Skeletal muscle tissue (tissue), 4 donors: ENCODE data around the gene CCDC190. TPM values are rescaled to one million over a fixed set of nuclear protein-coding genes. Genes with fewer than 3 reads are reported as not detected.

Experiments
- H3K27ac ChIP-seq: one replicate; pipeline ENCODE4 v1.7.0; 2013; ENCODE audit warnings: mild to moderate bottlenecking, low read depth, low read length, inconsistent platforms
- H3K27me3 ChIP-seq, 3 donors: one replicate each; pipeline ENCODE4 v1.7.0; 2013; ENCODE audit warnings: low read length in 3 of 3; ENCODE audit not compliant: control insufficient read depth in 3 of 3, insufficient read depth in 3 of 3
- H3K36me3 ChIP-seq, 3 donors: one replicate each; pipeline ENCODE4 v1.7.0; 2013; ENCODE audit warnings: low read length in 3 of 3; ENCODE audit not compliant: control insufficient read depth in 3 of 3, insufficient read depth in 3 of 3
- H3K4me1 ChIP-seq, 3 donors: one replicate each; pipeline ENCODE4 v1.7.0; 2013; ENCODE audit warnings: low read length in 3 of 3, mild to moderate bottlenecking in 3 of 3; ENCODE audit not compliant: control insufficient read depth in 3 of 3, insufficient read depth in 3 of 3
- H3K4me3 ChIP-seq, 3 donors: one replicate each; pipeline ENCODE4 v1.7.0; 2013; ENCODE audit warnings: low read length in 3 of 3
- H3K9ac ChIP-seq, 3 donors: one replicate each; pipeline ENCODE4 v1.7.0; 2013; ENCODE audit warnings: low read length in 3 of 3, mild to moderate bottlenecking in 3 of 3, moderate library complexity in 2 of 3, low read depth in 1 of 3
- H3K9me3 ChIP-seq, 3 donors: one replicate each; pipeline ENCODE4 v1.7.0; 2013; ENCODE audit warnings: low read length in 3 of 3; ENCODE audit not compliant: control insufficient read depth in 3 of 3
- total RNA-seq: library from RNA; depleted of rRNA; stranded (reverse); fragments of >200 nt; gene quantifications from one replicate; pipeline ENCODE4 v1.2.3, GENCODE V29; 2014
- donor health status: Osteomylitis.

Gene CCDC190
- total RNA-seq, 1 donor from 2014 or later = 3.1 TPM

GRCh38 chr1:162857850-162858249 is 3.1 kb downstream of the CCDC190 start:
- no peak overlapping the region for H3K27ac ChIP-seq
- H3K9ac ChIP-seq = no peak overlapping the region
- no peaks in the 10 kb centered on the region for H3K36me3 ChIP-seq
- H3K9me3 ChIP-seq = no peaks in the 10 kb centered on the region
- H3K4me1 ChIP-seq = peaks cover 0 to 16% (median 3%) of the 10 kb centered on the region in 3 donors
- H3K27me3 ChIP-seq = no peaks in the 10 kb centered on the region
- no peak overlapping the region for H3K4me3 ChIP-seq

- Histone ChIP-seq H3K9ac (no peak overlapping the region), H3K27ac (no peak overlapping the region), H3K9me3 (no peaks in the 10 kb centered on the region), H3K4me1 (peaks cover 0 to 4% (median 0%) of the 10 kb centered on the region in 3 donors), H3K36me3 (no peaks in the 10 kb centered on the region), H3K27me3 (no peaks in the 10 kb centered on the region), H3K4me3 (no peak overlapping the region)
Measured at GRCh38 chr1:162856260-162856659, 4.7 kb downstream of the CCDC190 start.

- H3K4me1 ChIP-seq = no peaks in the 10 kb centered on the region
- no peaks in the 10 kb centered on the region for H3K36me3 ChIP-seq
- no peak overlapping the region for H3K4me3 ChIP-seq
- H3K9ac ChIP-seq = no peak overlapping the region
- H3K27ac ChIP-seq = no peak overlapping the region
- no peaks in the 10 kb centered on the region for H3K27me3 ChIP-seq
- no peaks in the 10 kb centered on the region for H3K9me3 ChIP-seq
Measured at GRCh38 chr1:162855461-162856150, 5.4 kb downstream of the CCDC190 start.

GRCh38 chr1:162854245-162854882 is 6.6 kb downstream of the CCDC190 start:
- no peaks in the 10 kb centered on the region for H3K27me3 ChIP-seq
- H3K4me3 ChIP-seq = no peak overlapping the region
- no peaks in the 10 kb centered on the region for H3K4me1 ChIP-seq
- H3K9me3 ChIP-seq = no peaks in the 10 kb centered on the region
- no peak overlapping the region for H3K9ac ChIP-seq
- no peak overlapping the region for H3K27ac ChIP-seq
- no peaks in the 10 kb centered on the region for H3K36me3 ChIP-seq

- no peaks in the 10 kb centered on the region for H3K36me3 ChIP-seq
- no peak overlapping the region for H3K9ac ChIP-seq
- no peaks in the 10 kb centered on the region for H3K27me3 ChIP-seq
- H3K27ac ChIP-seq = no peak overlapping the region
- H3K4me3 ChIP-seq = no peak overlapping the region
- H3K9me3 ChIP-seq = no peaks in the 10 kb centered on the region
- no peaks in the 10 kb centered on the region for H3K4me1 ChIP-seq
Measured at GRCh38 chr1:162851341-162851740, 9.6 kb downstream of the CCDC190 start.

- H3K9me3 ChIP-seq = no peaks in the 10 kb centered on the region
- H3K27me3 ChIP-seq = no peaks in the 10 kb centered on the region
- no peak overlapping the region for H3K27ac ChIP-seq
Measured at GRCh38 chr1:162849711-162850110, 11.3 kb downstream of the CCDC190 start.

GRCh38 chr1:162847839-162848453 is 13.0 kb downstream of the CCDC190 start:
- Histone ChIP-seq H3K9ac (no peak overlapping the region), H3K4me3 (no peak overlapping the region), H3K4me1 (no peaks in the 10 kb centered on the region), H3K9me3 (no peaks in the 10 kb centered on the region), H3K27me3 (no peaks in the 10 kb centered on the region), H3K36me3 (no peaks in the 10 kb centered on the region), H3K27ac (no peak overlapping the region)

More at GRCh38 chr1:162849711-162850110, 11.3 kb downstream of the CCDC190 start:
- no peak overlapping the region for H3K4me3 ChIP-seq
- H3K9ac ChIP-seq = no peak overlapping the region
- no peaks in the 10 kb centered on the region for H3K36me3 ChIP-seq
- H3K4me1 ChIP-seq = no peaks in the 10 kb centered on the region

- Histone ChIP-seq H3K9ac (no peak overlapping the region), H3K27me3 (no peaks in the 10 kb centered on the region), H3K4me1 (no peaks in the 10 kb centered on the region), H3K4me3 (no peak overlapping the region), H3K36me3 (no peaks in the 10 kb centered on the region), H3K9me3 (no peaks in the 10 kb centered on the region), H3K27ac (no peak overlapping the region)
Measured at GRCh38 chr1:162846256-162847212, 14.4 kb downstream of the CCDC190 start.

GRCh38 chr1:162844153-162844552 is 16.8 kb downstream of the CCDC190 start:
- no peak overlapping the region for H3K9ac ChIP-seq
- H3K4me3 ChIP-seq = no peak overlapping the region
- no peaks in the 10 kb centered on the region for H3K36me3 ChIP-seq
- peaks cover 0 to 4% (median 0%) of the 10 kb centered on the region in 3 donors for H3K9me3 ChIP-seq
- no peaks in the 10 kb centered on the region for H3K27me3 ChIP-seq
- H3K27ac ChIP-seq = no peak overlapping the region
- H3K4me1 ChIP-seq = no peaks in the 10 kb centered on the region
